ENCODE data around the gene GABBR2.

Gene GABBR2

DNA sequence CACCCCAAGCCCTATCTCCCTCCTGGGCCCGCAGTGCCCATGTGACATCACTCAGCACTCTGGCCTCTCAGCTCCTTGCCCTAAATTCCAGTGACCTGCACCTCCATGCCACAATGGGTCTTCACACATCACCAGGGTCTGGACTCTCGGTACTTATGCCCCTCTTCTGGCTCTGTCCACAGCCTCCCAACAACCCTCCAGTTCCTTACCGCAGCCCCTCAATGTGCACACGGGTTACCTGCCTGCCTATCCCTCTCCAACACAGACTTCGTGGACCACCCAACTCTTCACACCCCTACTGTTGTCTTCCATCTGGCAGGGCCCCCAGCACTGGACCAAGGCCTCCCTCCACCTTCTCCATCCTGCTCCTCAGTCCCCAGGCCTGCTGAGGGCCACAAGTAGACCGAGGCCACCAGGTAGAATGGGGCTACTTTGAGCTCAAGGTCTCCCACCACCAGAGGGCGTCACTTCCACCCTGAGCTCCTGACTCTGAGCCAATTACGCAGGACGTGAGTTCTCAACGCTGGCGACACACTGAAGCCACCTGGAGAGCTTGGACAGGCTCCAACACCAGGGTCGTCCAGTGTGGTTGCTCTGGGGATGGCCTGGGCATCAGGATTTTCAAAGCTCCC lies 172.1 kb downstream of the GABBR2 start:
- DNase-seq (ENCODE audit: low spot score) (no peak), ATAC-seq (ENCODE audit: low read depth) (no peak)
- Histone ChIP-seq H3K4me3 (ENCODE audit: severe bottlenecking) (no peak overlapping the region), H3K4me1 (ENCODE audit: insufficient read depth, poor library complexity, severe bottlenecking) (no peaks in the 10 kb centered on the region), H3K36me3 (ENCODE audit: low read depth) (no peaks in the 10 kb centered on the region), H3K27ac (ENCODE audit: poor library complexity, severe bottlenecking) (no peak overlapping the region), H3K27me3 (ENCODE audit: insufficient read depth, poor library complexity, severe bottlenecking) (no peaks in the 10 kb centered on the region), H3K9me3 (ENCODE audit: severe bottlenecking) (no peaks in the 10 kb centered on the region)
- TF ChIP-seq, protein P1, sequence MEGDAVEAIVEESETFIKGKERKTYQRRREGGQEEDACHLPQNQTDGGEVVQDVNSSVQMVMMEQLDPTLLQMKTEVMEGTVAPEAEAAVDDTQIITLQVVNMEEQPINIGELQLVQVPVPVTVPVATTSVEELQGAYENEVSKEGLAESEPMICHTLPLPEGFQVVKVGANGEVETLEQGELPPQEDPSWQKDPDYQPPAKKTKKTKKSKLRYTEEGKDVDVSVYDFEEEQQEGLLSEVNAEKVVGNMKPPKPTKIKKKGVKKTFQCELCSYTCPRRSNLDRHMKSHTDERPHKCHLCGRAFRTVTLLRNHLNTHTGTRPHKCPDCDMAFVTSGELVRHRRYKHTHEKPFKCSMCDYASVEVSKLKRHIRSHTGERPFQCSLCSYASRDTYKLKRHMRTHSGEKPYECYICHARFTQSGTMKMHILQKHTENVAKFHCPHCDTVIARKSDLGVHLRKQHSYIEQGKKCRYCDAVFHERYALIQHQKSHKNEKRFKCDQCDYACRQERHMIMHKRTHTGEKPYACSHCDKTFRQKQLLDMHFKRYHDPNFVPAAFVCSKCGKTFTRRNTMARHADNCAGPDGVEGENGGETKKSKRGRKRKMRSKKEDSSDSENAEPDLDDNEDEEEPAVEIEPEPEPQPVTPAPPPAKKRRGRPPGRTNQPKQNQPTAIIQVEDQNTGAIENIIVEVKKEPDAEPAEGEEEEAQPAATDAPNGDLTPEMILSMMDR (IDR thresholded peaks at IDR 0.05; ENCODE audit: poor library complexity, severe bottlenecking) = no peak

DNA sequence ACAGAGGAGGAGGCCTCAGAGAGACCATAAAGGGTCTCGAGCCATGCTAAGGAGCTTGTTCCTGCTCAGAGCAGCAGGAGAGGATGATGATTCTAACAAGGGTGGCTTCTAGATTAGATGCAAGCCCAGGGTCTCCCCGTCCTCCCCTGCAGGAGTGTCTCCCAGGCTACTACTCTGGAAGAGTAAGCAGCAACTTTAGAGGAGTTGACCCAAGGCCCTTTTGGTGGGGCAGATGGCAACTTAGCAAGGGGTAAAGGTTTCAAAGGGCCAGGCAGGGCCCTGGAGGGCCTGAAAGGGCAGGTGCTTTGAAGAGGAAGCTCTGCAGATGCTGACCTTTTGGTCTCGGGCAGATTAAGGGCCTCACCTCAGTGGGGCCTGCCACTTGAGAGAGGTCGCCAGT lies 174.9 kb downstream of the GABBR2 start:
- H3K36me3 ChIP-seq (ENCODE audit: low read depth) = no peaks in the 10 kb centered on the region
- H3K27ac ChIP-seq (ENCODE audit: poor library complexity, severe bottlenecking) = no peak overlapping the region
- TF ChIP-seq, protein P1 (IDR thresholded peaks at IDR 0.05; ENCODE audit: poor library complexity, severe bottlenecking) = no peak
- ATAC-seq (ENCODE audit: low read depth) = no peak
- no peaks in the 10 kb centered on the region for H3K27me3 ChIP-seq (ENCODE audit: insufficient read depth, poor library complexity, severe bottlenecking)
- no peaks in the 10 kb centered on the region for H3K9me3 ChIP-seq (ENCODE audit: severe bottlenecking)
- no peak for DNase-seq (ENCODE audit: low spot score)
- H3K4me3 ChIP-seq (ENCODE audit: severe bottlenecking) = no peak overlapping the region
- H3K4me1 ChIP-seq (ENCODE audit: insufficient read depth, poor library complexity, severe bottlenecking) = no peaks in the 10 kb centered on the region

DNA sequence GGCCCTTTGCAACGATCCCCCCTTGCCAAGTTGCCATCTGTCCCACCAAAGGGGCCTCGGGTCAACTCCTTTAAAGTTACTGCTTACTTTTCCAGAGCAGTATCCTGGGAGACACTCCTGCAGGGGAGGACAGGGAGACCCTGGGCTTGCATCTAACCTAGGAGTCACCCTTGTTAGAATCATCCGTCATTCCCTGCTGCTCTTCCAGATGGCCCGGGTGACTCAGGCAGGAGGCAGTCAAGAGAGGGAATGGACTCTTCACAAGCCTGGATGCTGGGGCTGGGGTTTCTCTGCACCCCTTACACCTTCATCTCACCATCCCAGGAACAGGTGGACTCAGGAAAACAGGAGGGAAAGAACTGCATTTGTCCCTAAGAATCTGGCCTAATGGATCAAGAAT lies 175.6 kb downstream of the GABBR2 start:
- Histone ChIP-seq H3K27me3 (ENCODE audit: insufficient read depth, poor library complexity, severe bottlenecking) (no peaks in the 10 kb centered on the region), H3K27ac (ENCODE audit: poor library complexity, severe bottlenecking) (no peak overlapping the region), H3K36me3 (ENCODE audit: low read depth) (no peaks in the 10 kb centered on the region), H3K9me3 (ENCODE audit: severe bottlenecking) (no peaks in the 10 kb centered on the region), H3K4me1 (ENCODE audit: insufficient read depth, poor library complexity, severe bottlenecking) (no peaks in the 10 kb centered on the region), H3K4me3 (ENCODE audit: severe bottlenecking) (no peak overlapping the region)
- DNase-seq (ENCODE audit: low spot score) (no peak), ATAC-seq (ENCODE audit: low read depth) (no peak)
- TF ChIP-seq, protein P1 (IDR thresholded peaks at IDR 0.05; ENCODE audit: poor library complexity, severe bottlenecking) = no peak

- TF ChIP-seq, protein P1 (IDR thresholded peaks at IDR 0.05; ENCODE audit: poor library complexity, severe bottlenecking) = no peak
- no peak for ATAC-seq (ENCODE audit: low read depth)
These were observed 176.2 kb downstream of the GABBR2 start for GRCh38 chr9:98532574-98532973.

GRCh38 chr9:98532147-98532546 lies 176.6 kb downstream of the GABBR2 start:
- H3K4me3 ChIP-seq (ENCODE audit: severe bottlenecking) = no peak overlapping the region
- no peaks in the 10 kb centered on the region for H3K9me3 ChIP-seq (ENCODE audit: severe bottlenecking)
- TF ChIP-seq, protein P1 (IDR thresholded peaks at IDR 0.05; ENCODE audit: poor library complexity, severe bottlenecking) = no peak
- no peaks in the 10 kb centered on the region for H3K27me3 ChIP-seq (ENCODE audit: insufficient read depth, poor library complexity, severe bottlenecking)
- H3K4me1 ChIP-seq (ENCODE audit: insufficient read depth, poor library complexity, severe bottlenecking) = no peaks in the 10 kb centered on the region
- H3K27ac ChIP-seq (ENCODE audit: poor library complexity, severe bottlenecking) = no peak overlapping the region
- DNase-seq (ENCODE audit: low spot score) = no peak
- no peak for ATAC-seq (ENCODE audit: low read depth)
- no peaks in the 10 kb centered on the region for H3K36me3 ChIP-seq (ENCODE audit: low read depth)

More at GRCh38 chr9:98532574-98532973, 176.2 kb downstream of the GABBR2 start:
- Histone ChIP-seq H3K4me1 (ENCODE audit: insufficient read depth, poor library complexity, severe bottlenecking) (no peaks in the 10 kb centered on the region), H3K27ac (ENCODE audit: poor library complexity, severe bottlenecking) (no peak overlapping the region), H3K4me3 (ENCODE audit: severe bottlenecking) (no peak overlapping the region), H3K9me3 (ENCODE audit: severe bottlenecking) (no peaks in the 10 kb centered on the region), H3K27me3 (ENCODE audit: insufficient read depth, poor library complexity, severe bottlenecking) (no peaks in the 10 kb centered on the region), H3K36me3 (ENCODE audit: low read depth) (no peaks in the 10 kb centered on the region)
- DNase-seq (ENCODE audit: low spot score) = no peak
